Naive thymus-derived CD4-positive, alpha-beta T cell (primary cell): Measurements from ENCODE around the gene FOXO1. TPM values are rescaled to one million over a fixed set of nuclear protein-coding genes. Genes with fewer than 3 reads are reported as not detected.

ENCODE experiments used
- ATAC-seq: fragments of 150-1000 bp; cut with Tn5 transposase; 2 replicates; pipeline ENCODE4 v1.10.0; 2021; ENCODE audit warnings: mild to moderate bottlenecking, moderate library complexity
- CTCF ChIA-PET: fragments of 350-600 bp; sonication (Branson Sonifier 250); formaldehyde crosslinking; loops from one replicate; lab custom pipeline; 2021; ENCODE audit warnings: antibody characterized with exemption; lab: Charles Lee
- POLR2A ChIA-PET: fragments of 350-600 bp; sonication (Branson Sonifier 250); formaldehyde crosslinking; loops from one replicate; lab custom pipeline; 2021; ENCODE audit warnings: antibody characterized with exemption, inconsistent platforms; lab: Charles Lee
- DNase-seq, 9 donors: peaks; one replicate each; pipeline versions ENCODE4 v3.0.0 to v3.0.0-alpha.2; 2020 to 2022; ENCODE audit warnings: mixed read lengths in 1 of 9
- H3K27ac ChIP-seq: one replicate; pipeline ENCODE4 v1.7.0; 2013; ENCODE audit warnings: mild to moderate bottlenecking, low read depth, low read length, moderate library complexity
- H3K27me3 ChIP-seq, 2 donors: one replicate each; pipeline ENCODE4 v1.7.0; 2013; ENCODE audit warnings: low read length in 2 of 2, mild to moderate bottlenecking in 2 of 2, moderate library complexity in 2 of 2; ENCODE audit not compliant: control insufficient read depth in 2 of 2, insufficient read depth in 2 of 2
- H3K36me3 ChIP-seq, 3 experiments: 1 replicate in 2 of 3; 2 replicates in 1 of 3; pipeline ENCODE4 v1.7.0; 2013; ENCODE audit warnings: low read length in 3 of 3, mild to moderate bottlenecking in 3 of 3, moderate library complexity in 1 of 3; ENCODE audit not compliant: insufficient read depth in 3 of 3, control insufficient read depth in 2 of 3
- H3K4me1 ChIP-seq, 2 donors: one replicate each; pipeline ENCODE4 v1.7.0; 2013; ENCODE audit warnings: low read length in 2 of 2, mild to moderate bottlenecking in 2 of 2, moderate library complexity in 1 of 2; ENCODE audit not compliant: control insufficient read depth in 2 of 2, insufficient read depth in 2 of 2
- H3K4me3 ChIP-seq: 2 replicates; pipeline ENCODE4 v1.7.0; 2013; ENCODE audit warnings: mild to moderate bottlenecking, low read length
- H3K9me3 ChIP-seq, 3 experiments: 1 replicate in 2 of 3; 2 replicates in 1 of 3; pipeline ENCODE4 v1.7.0; 2013; ENCODE audit warnings: low read length in 3 of 3; ENCODE audit not compliant: control insufficient read depth in 2 of 3
- H3K27ac Mint-ChIP-seq, 9 donors: one replicate each; pipeline ENCODE4 v1.8.0; 2020 to 2022; ENCODE audit warnings: mixed read lengths in 9 of 9, mild to moderate bottlenecking in 8 of 9, moderate library complexity in 5 of 9, inconsistent platforms in 2 of 9
- H3K27me3 Mint-ChIP-seq, 5 donors: one replicate each; pipeline ENCODE4 v1.8.0; 2021 to 2022; ENCODE audit warnings: mixed read lengths in 5 of 5, mild to moderate bottlenecking in 1 of 5
- H3K36me3 Mint-ChIP-seq, 5 donors: one replicate each; pipeline ENCODE4 v1.8.0; 2020 to 2022; ENCODE audit warnings: mixed read lengths in 5 of 5, mild to moderate bottlenecking in 3 of 5, inconsistent platforms in 1 of 5
- H3K4me1 Mint-ChIP-seq, 7 donors: one replicate each; pipeline ENCODE4 v1.8.0; 2020 to 2022; ENCODE audit warnings: mixed read lengths in 7 of 7, mild to moderate bottlenecking in 3 of 7, inconsistent platforms in 1 of 7
- H3K4me3 Mint-ChIP-seq, 10 donors: one replicate each; pipeline ENCODE4 v1.8.0; 2020 to 2022; ENCODE audit warnings: mild to moderate bottlenecking in 10 of 10, mixed read lengths in 10 of 10, moderate library complexity in 6 of 10, inconsistent platforms in 2 of 10
- H3K9me3 Mint-ChIP-seq, 11 donors: one replicate each; pipeline ENCODE4 v1.8.0; 2020 to 2022; ENCODE audit warnings: mixed read lengths in 11 of 11, mild to moderate bottlenecking in 4 of 11, inconsistent platforms in 1 of 11, moderate library complexity in 1 of 11
- intact Hi-C, 2 donors: fragments of 100-400 bp; cut with micrococcal nuclease; formaldehyde crosslinking; loops; one replicate each; pipeline ENCODE4 v1.15.1; 2023
- polyA plus RNA-seq, 2 donors: library from polyadenylated mRNA; unstranded; fragments of 300-500 nt; fragmentation: Illumina TruSeq; gene quantifications; one replicate each; pipeline ENCODE4 v1.2.3, GENCODE V29; 2021
- total RNA-seq, 6 experiments: library from RNA in 5 of 6; stranded (reverse) in 5 of 6; gene quantifications; 1 replicate in 5 of 6; 2 replicates in 1 of 6; pipeline ENCODE4 v1.2.3 and lab custom pipeline; 2021 to 2026

The FOXO1 gene
- total and polyA plus RNA-seq, 7 experiments from 2014 or later = 36.4 to 97.6 (median 72.5) TPM

GRCh38 chr13:40597735-40598365 lies 68.6 kb downstream of the FOXO1 start:
- H3K36me3 ChIP-seq = no peaks in the 10 kb centered on the region
- no peak for DNase-seq
- Mint-ChIP-seq H3K27ac (peak overlapping the region; percentile 54 to 90 (median 83)), H3K27me3 (no peaks in the 10 kb centered on the region), H3K4me3 (peak overlapping the region; percentile 23 to 77 (median 64)), H3K4me1 (peaks cover 66 to 100% (median 93%) of the 10 kb centered on the region in 7 donors), H3K9me3 (no peaks in the 10 kb centered on the region), H3K36me3 (peaks cover 0 to 11% (median 9%) of the 10 kb centered on the region in 5 donors)
- ChIA-PET POLR2A (interaction anchor here (0.7 to 1.5 kb wide), 3 partner anchors 19 to 103 kb away, joined by 3 to 6 read pairs (median 4); no protein-coding TSS in a partner anchor), CTCF (interaction anchor here (0.6 kb wide), 1 partner anchor 89 kb away, joined by 4 read pairs; no protein-coding TSS in a partner anchor)
- no peaks in the 10 kb centered on the region for H3K27me3 ChIP-seq
- intact Hi-C loops = loop anchor here in 1 of 2 donors (2.0 to 5.0 kb wide), 4 partner anchors 15 to 111 kb away; partner anchors contain the start of gene FOXO1
- H3K9me3 ChIP-seq = no peaks in the 10 kb centered on the region
- H3K27ac ChIP-seq = no peak overlapping the region
- ATAC-seq = no peak
- peaks cover 43 to 92% of the 10 kb centered on the region in 2 donors for H3K4me1 ChIP-seq
- H3K4me3 ChIP-seq = no peak overlapping the region

GRCh38 chr13:40596484-40596883 lies 70.0 kb downstream of the FOXO1 start:
- peak overlapping the region; percentile 22 to 77 (median 52) for H3K4me3 Mint-ChIP-seq
- H3K4me1 Mint-ChIP-seq = peaks cover 68 to 100% (median 95%) of the 10 kb centered on the region in 7 donors
- Histone ChIP-seq H3K4me1 (peaks cover 43 to 93% of the 10 kb centered on the region in 2 donors), H3K27ac (peak overlapping the region; percentile 35), H3K9me3 (no peaks in the 10 kb centered on the region), H3K4me3 (no peak overlapping the region), H3K36me3 (no peaks in the 10 kb centered on the region), H3K27me3 (no peaks in the 10 kb centered on the region)
- ChIA-PET CTCF (interaction anchor here (0.6 kb wide), 1 partner anchor 15 kb away, joined by 4 read pairs; no protein-coding TSS in a partner anchor), POLR2A (interaction anchor here (0.7 to 1.2 kb wide), 2 partner anchors 20 to 175 kb away, joined by 3 read pairs; partner anchors contain the start of gene MRPS31)
- H3K27ac Mint-ChIP-seq = peak overlapping the region; percentile 32 to 90 (median 83)
- ATAC-seq (peak; percentile 67), DNase-seq (peak in 6 of 9 donors; percentile 19 to 44 (median 29))
- H3K9me3 Mint-ChIP-seq = no peaks in the 10 kb centered on the region
- intact Hi-C loops = loop anchor here in 1 of 2 donors (2.0 to 5.0 kb wide), 4 partner anchors 16 to 109 kb away; partner anchors contain the start of gene FOXO1
- H3K27me3 Mint-ChIP-seq = no peaks in the 10 kb centered on the region
- H3K36me3 Mint-ChIP-seq = peaks cover 0 to 10% (median 5%) of the 10 kb centered on the region in 5 donors

- H3K27ac ChIP-seq = no peak overlapping the region
- intact Hi-C loops = loop anchor here in 1 of 2 donors (2.0 to 5.0 kb wide), 4 partner anchors 15 to 108 kb away; partner anchors contain the start of gene FOXO1
Observed at GRCh38 chr13:40595693-40596092, 70.7 kb downstream of the FOXO1 start.

DNA sequence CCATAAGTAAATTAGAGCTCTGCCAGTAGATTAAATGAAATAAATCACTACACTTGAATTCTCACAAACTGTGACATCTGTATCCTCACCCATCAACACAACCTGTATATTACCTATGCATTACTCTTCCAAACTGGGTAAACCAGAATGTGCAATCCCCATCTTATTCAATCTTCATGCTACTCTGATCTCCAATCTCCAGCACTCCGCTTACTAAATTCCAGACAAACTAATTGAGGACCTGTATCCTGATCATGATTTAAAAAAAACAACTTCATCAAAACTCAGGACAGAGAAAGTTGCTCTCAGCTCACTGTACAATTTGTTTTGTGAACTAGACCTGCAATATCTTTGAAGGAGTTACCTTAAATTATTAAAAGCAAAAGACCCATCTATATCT lies 74.4 kb downstream of the FOXO1 start:
- no peak for DNase-seq
- Histone ChIP-seq H3K4me3 (no peak overlapping the region), H3K4me1 (peaks cover 36 to 96% of the 10 kb centered on the region in 2 donors), H3K9me3 (no peaks in the 10 kb centered on the region), H3K27me3 (no peaks in the 10 kb centered on the region), H3K27ac (peak overlapping the region; percentile 10), H3K36me3 (no peaks in the 10 kb centered on the region)
- ATAC-seq = no peak
- H3K27ac Mint-ChIP-seq = peak overlapping the region in 8 of 9 donors; percentile 34 to 93 (median 73)
- H3K27me3 Mint-ChIP-seq = no peaks in the 10 kb centered on the region
- CTCF ChIA-PET = interaction anchor here (1.1 to 1.2 kb wide), 2 partner anchors 11 to 106 kb away, joined by 3 to 4 read pairs; no protein-coding TSS in a partner anchor
- peaks cover 67 to 100% (median 96%) of the 10 kb centered on the region in 7 donors for H3K4me1 Mint-ChIP-seq
- intact Hi-C loops = loop anchor here in 1 of 2 donors (1.0 to 5.0 kb wide), 3 partner anchors 10 to 525 kb away; no protein-coding TSS in a partner anchor
- POLR2A ChIA-PET = no interaction called here
- no peaks in the 10 kb centered on the region for H3K9me3 Mint-ChIP-seq
- H3K4me3 Mint-ChIP-seq = peak overlapping the region in 8 of 10 donors; percentile 12 to 77 (median 66)
- H3K36me3 Mint-ChIP-seq = no peaks in the 10 kb centered on the region

More at GRCh38 chr13:40595693-40596092, 70.7 kb downstream of the FOXO1 start:
- Mint-ChIP-seq H3K27ac (peak overlapping the region in 8 of 9 donors; percentile 22 to 90 (median 82)), H3K4me3 (peak overlapping the region in 8 of 10 donors; percentile 1 to 77 (median 25)), H3K36me3 (peaks cover 0 to 10% (median 5%) of the 10 kb centered on the region in 5 donors), H3K9me3 (no peaks in the 10 kb centered on the region), H3K27me3 (no peaks in the 10 kb centered on the region), H3K4me1 (peaks cover 71 to 100% (median 98%) of the 10 kb centered on the region in 7 donors)
- H3K4me3 ChIP-seq = no peak overlapping the region
- H3K27me3 ChIP-seq = no peaks in the 10 kb centered on the region
- no peaks in the 10 kb centered on the region for H3K9me3 ChIP-seq
- POLR2A ChIA-PET = interaction anchor here (0.7 to 1.2 kb wide), 2 partner anchors 19 to 175 kb away, joined by 3 read pairs; partner anchors contain the start of gene MRPS31
- DNase-seq (no peak), ATAC-seq (no peak)
- CTCF ChIA-PET = interaction anchor here (0.6 kb wide), 1 partner anchor 14 kb away, joined by 4 read pairs; no protein-coding TSS in a partner anchor
- H3K36me3 ChIP-seq = no peaks in the 10 kb centered on the region
- H3K4me1 ChIP-seq = peaks cover 39 to 96% of the 10 kb centered on the region in 2 donors

GRCh38 chr13:40591091-40591490 lies 75.3 kb downstream of the FOXO1 start:
- POLR2A ChIA-PET = interaction anchor here (0.5 to 1.4 kb wide), 4 partner anchors 10 to 231 kb away, joined by 3 to 4 read pairs (median 4); no protein-coding TSS in a partner anchor

More at GRCh38 chr13:40591091-40591490, 75.3 kb downstream of the FOXO1 start:
- Mint-ChIP-seq H3K9me3 (no peaks in the 10 kb centered on the region), H3K4me1 (peaks cover 69 to 100% (median 96%) of the 10 kb centered on the region in 7 donors), H3K36me3 (peaks cover 0 to 4% (median 0%) of the 10 kb centered on the region in 5 donors), H3K27ac (peak overlapping the region in 8 of 9 donors; percentile 70 to 93 (median 88)), H3K4me3 (peak overlapping the region; percentile 16 to 85 (median 76)), H3K27me3 (no peaks in the 10 kb centered on the region)
- intact Hi-C loops = loop anchor here in 1 of 2 donors (5.0 kb wide), 1 partner anchor 524 kb away; no protein-coding TSS in a partner anchor
- Histone ChIP-seq H3K9me3 (no peaks in the 10 kb centered on the region), H3K27me3 (no peaks in the 10 kb centered on the region), H3K4me1 (peaks cover 38 to 91% of the 10 kb centered on the region in 2 donors), H3K4me3 (no peak overlapping the region), H3K27ac (peak overlapping the region; percentile 25), H3K36me3 (no peaks in the 10 kb centered on the region)
- no peak for ATAC-seq
- CTCF ChIA-PET = interaction anchor here (1.2 kb wide), 1 partner anchor 105 kb away, joined by 3 read pairs; no protein-coding TSS in a partner anchor
- no peak for DNase-seq
